Ovary (tissue), 9 donors: ENCODE data around the gene OLFM1. TPM values are rescaled to one million over a fixed set of nuclear protein-coding genes. Genes with fewer than 3 reads are reported as not detected.

ENCODE experiments used
- DNase-seq, 5 donors: peaks; one replicate each; pipeline ENCODE4 v3.0.0-alpha.2; 2019 to 2020
- H3K27ac ChIP-seq, 2 donors: fragments of 200-600 bp; one replicate each; pipeline versions ENCODE4 v1.5.1 to v1.8.0; 2019 to 2022
- H3K27me3 ChIP-seq: fragments of 200-600 bp; one replicate; pipeline ENCODE4 v1.8.0; 2022
- H3K36me3 ChIP-seq: fragments of 200-600 bp; sonication (generic); one replicate; pipeline ENCODE4 v1.5.1; 2019
- H3K4me1 ChIP-seq: one replicate; pipeline ENCODE4 v1.8.1; 2013; ENCODE audit warnings: mild to moderate bottlenecking, moderate library complexity; ENCODE audit not compliant: insufficient read depth
- H3K4me3 ChIP-seq: fragments of 200-600 bp; sonication (generic); one replicate; pipeline ENCODE4 v1.5.1; 2017
- H3K9me3 ChIP-seq, 2 donors: fragments of 200-600 bp in 1 of 2; sonication (generic) in 1 of 2; one replicate each; pipeline versions ENCODE4 v1.5.1 to v1.8.1; 2013 to 2019; ENCODE audit warnings: mild to moderate bottlenecking in 1 of 2, moderate library complexity in 1 of 2
- EP300 ChIP-seq: sonication (generic); formaldehyde crosslinking; IDR thresholded peaks from one replicate; pipeline ENCODE4 v1.6.1; 2017; ENCODE audit warnings: antibody characterized with exemption
- POLR2A ChIP-seq: fragments of 450-650 bp; IDR thresholded peaks from one replicate; pipeline ENCODE4 v1.6.1; 2017; ENCODE audit warnings: antibody characterized with exemption, mild to moderate bottlenecking, moderate library complexity
- WGBS, 3 donors: extraction: QIAGEN DNeasy Blood & Tissue Kit in 1 of 3; methylation state at CpG; one replicate each; pipeline versions ENCODE4 v1.1.5 to v1.1.7; 2013 to 2017; 5-methylcytosine and 5-hydroxymethylcytosine counted together
- intact Hi-C, 4 donors: fragments of 100-400 bp; cut with DNase I; formaldehyde crosslinking; loops; one replicate each; pipeline versions ENCODE4 v1.11.0 to v1.15.1; 2022 to 2023
- polyA plus RNA-seq, 2 donors: library from polyadenylated mRNA; stranded (reverse); fragments of 200-250 nt in 1 of 2; fragments of 350-450 nt in 1 of 2; fragmentation: Illumina TruSeq in 1 of 2; extraction: RNeasy Lipid Tissue Mini Kit (QIAGEN cat#74804) in 1 of 2; gene quantifications; one replicate each; pipeline ENCODE4 v1.2.3, GENCODE V29; 2013 to 2014
- total RNA-seq, 7 donors: library from RNA; depleted of rRNA in 2 of 7; stranded (reverse); fragments of >200 nt in 2 of 7; fragmentation: NEBNext Ultra II Directional in 3 of 7; extraction: Animal tissue kit (Norgen Biotek cat#: 25700) in 3 of 7; gene quantifications; one replicate each; pipeline versions ENCODE4 v1.1.0 to v1.2.4, GENCODE V29; 2016 to 2023
- TF ChIP-seq, protein P1 (sequence below), 3 donors: fragments of 450-650 bp in 2 of 3; fragments of 200-600 bp in 1 of 3; IDR thresholded peaks; one replicate each; pipeline versions ENCODE4 v1.5.1 to v1.8.0; 2016 to 2022; ENCODE audit warnings: antibody characterized with exemption in 3 of 3, mild to moderate bottlenecking in 1 of 3
- donor health status: DM: no; HTN: no; CAD: no; lungs with moderate emphysema.
- donor health status: DM: no; HTN: no; CAD: no.
- donor health status: Bipolar disorder and iron deficiency.
- donor health status: DM: yes; HTN: yes; CAD: no.
- donor health status: DM: no; HTN: no; CAD: no.
- donor health status: DM: yes; HTN: yes; CAD: no.

OLFM1 gene
- total and polyA plus RNA-seq, 9 donors: 6.5 to 40.0 (median 19.9) TPM

DNA sequence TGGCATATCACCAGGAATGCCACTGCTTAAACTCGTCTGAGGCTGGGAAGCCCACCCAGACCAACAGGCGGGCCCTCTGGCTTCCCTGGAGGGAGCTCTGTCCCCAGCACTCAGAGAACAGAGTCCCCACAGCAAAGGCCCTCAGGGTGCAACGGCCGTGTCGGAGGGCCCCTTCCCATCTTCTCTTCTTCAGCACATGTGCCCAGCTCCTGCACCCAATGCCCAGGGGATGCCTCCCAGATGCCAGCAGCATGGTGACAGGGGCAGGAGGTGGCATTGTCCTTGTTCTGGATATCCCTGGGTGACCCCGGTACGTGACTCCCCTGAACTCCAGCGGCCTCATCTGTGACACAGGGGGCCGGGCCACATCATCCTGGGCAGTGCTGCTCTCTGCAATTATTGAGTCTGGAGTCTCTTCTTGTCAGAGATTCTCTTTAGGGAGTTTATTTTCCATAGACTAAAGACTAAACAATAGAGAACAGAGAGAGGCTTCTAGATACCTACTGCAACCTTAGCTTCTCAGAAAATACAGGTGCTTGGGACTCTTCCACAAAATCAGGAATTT is 13.6 kb upstream of the OLFM1 start:
- 78 to 85% (median 80%) methylated on average over 9 of the region's 9 CpGs for WGBS, 3 donors
- DNase-seq: peak in 1 of 5 donors; percentile 9
- intact Hi-C loops: loop anchor here in 1 of 4 donors (10.0 kb wide), 1 partner anchor 59 kb away; no protein-coding TSS in a partner anchor
- Histone ChIP-seq H3K27me3 (no peaks in the 10 kb centered on the region), H3K4me3 (no peak overlapping the region), H3K27ac (no peak overlapping the region), H3K4me1 (no peaks in the 10 kb centered on the region), H3K36me3 (no peaks in the 10 kb centered on the region), H3K9me3 (no peaks in the 10 kb centered on the region)
- TF ChIP-seq, protein P1, sequence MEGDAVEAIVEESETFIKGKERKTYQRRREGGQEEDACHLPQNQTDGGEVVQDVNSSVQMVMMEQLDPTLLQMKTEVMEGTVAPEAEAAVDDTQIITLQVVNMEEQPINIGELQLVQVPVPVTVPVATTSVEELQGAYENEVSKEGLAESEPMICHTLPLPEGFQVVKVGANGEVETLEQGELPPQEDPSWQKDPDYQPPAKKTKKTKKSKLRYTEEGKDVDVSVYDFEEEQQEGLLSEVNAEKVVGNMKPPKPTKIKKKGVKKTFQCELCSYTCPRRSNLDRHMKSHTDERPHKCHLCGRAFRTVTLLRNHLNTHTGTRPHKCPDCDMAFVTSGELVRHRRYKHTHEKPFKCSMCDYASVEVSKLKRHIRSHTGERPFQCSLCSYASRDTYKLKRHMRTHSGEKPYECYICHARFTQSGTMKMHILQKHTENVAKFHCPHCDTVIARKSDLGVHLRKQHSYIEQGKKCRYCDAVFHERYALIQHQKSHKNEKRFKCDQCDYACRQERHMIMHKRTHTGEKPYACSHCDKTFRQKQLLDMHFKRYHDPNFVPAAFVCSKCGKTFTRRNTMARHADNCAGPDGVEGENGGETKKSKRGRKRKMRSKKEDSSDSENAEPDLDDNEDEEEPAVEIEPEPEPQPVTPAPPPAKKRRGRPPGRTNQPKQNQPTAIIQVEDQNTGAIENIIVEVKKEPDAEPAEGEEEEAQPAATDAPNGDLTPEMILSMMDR (IDR thresholded peaks at IDR 0.05): no peak

DNA sequence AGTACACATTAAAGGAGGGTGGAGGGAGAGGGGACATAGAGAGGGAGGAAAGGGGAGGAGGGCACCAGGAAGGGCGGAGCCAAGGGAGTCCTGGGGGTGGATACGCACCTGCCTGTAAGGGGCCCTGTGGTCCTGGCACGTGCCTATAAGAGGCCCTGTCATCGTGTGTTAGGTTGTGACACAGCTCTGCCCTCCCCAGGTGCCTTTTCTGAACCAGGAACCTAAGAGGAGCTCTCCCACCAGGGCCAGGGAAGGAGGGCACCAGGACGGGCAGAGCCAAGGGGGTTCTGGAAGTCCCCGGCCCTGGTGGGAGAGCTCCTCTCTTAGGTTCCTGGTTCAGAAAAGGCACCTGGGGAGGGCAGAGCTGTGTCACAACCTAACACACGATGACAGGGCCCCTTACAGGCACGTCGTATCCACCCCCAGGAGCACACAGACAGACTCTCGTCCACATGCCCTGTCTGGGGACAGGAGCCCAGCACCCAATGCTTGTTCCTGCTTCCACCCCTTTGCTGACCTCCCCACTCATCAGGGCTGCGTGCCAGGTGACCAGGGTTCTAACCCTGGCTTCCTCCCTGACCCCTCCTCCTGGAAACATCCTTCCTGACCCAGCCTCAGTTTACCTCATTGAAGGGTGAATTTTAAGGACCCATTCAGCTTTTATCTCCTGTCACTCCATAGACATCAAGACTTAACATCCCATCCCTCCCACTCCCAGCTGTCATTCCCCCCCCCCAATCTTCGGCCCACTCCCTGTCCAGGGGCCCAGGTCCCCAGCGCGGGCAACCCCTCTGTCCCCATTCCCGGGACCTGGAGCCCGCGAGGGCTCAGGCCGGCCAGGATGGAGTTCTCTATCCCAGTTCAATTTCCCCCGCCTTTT is 12.9 kb upstream of the OLFM1 start:
- 34 to 41% (median 36%) methylated on average over 19 of the region's 19 CpGs for WGBS, 3 donors
- peak overlapping the region; percentile 30 for H3K4me3 ChIP-seq
- H3K27me3 ChIP-seq: no peaks in the 10 kb centered on the region
- no peak for TF ChIP-seq EP300
- TF ChIP-seq, protein P1 (IDR thresholded peaks at IDR 0.05): no peak
- no peak for TF ChIP-seq POLR2A
- H3K9me3 ChIP-seq: no peaks in the 10 kb centered on the region
- intact Hi-C loops: loop anchor here in 1 of 4 donors (10.0 kb wide), 1 partner anchor 60 kb away; no protein-coding TSS in a partner anchor
- no peaks in the 10 kb centered on the region for H3K4me1 ChIP-seq
- H3K27ac ChIP-seq: no peak overlapping the region
- no peaks in the 10 kb centered on the region for H3K36me3 ChIP-seq
- DNase-seq: no peak

DNA sequence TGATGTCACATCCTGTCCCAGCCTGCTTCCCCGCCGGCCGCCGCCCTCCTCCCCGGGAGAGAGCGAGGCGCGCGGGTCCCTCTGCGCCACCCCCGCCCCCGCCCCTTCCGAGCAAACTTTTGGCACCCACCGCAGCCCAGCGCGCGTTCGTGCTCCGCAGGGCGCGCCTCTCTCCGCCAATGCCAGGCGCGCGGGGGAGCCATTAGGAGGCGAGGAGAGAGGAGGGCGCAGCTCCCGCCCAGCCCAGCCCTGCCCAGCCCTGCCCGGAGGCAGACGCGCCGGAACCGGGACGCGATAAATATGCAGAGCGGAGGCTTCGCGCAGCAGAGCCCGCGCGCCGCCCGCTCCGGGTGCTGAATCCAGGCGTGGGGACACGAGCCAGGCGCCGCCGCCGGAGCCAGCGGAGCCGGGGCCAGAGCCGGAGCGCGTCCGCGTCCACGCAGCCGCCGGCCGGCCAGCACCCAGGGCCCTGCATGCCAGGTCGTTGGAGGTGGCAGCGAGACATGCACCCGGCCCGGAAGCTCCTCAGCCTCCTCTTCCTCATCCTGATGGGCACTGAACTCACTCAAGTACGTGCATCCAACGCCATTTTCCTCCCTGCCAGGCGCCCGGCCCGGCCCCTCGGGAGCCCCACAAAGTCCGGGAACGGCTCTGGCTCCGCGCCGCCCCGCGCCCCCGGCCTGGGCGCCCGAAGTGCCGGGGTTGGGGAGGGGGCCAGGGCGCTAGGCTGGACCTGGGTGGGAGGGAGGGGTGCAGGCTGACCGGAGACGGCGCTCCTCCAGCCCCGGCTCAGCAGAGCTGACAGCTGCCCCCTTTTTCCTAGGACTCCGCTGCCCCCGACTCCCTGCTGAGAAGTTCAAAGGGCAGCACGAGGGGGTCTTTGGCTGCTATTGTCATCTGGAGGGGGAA is 12.0 kb upstream of the OLFM1 start:
- H3K27ac ChIP-seq: no peak overlapping the region
- peak; percentile 46 to 72 (median 62) for DNase-seq
- H3K9me3 ChIP-seq: no peaks in the 10 kb centered on the region
- TF ChIP-seq POLR2A (no peak), EP300 (no peak)
- TF ChIP-seq, protein P1 (IDR thresholded peaks at IDR 0.05): no peak
- WGBS, 3 donors: 1% methylated on average over 40 to 90 of the region's 90 CpGs
- H3K4me3 ChIP-seq: peak overlapping the region; percentile 30
- intact Hi-C loops: loop anchor here in 1 of 4 donors (10.0 kb wide), 1 partner anchor 61 kb away; no protein-coding TSS in a partner anchor
- no peaks in the 10 kb centered on the region for H3K27me3 ChIP-seq
- no peaks in the 10 kb centered on the region for H3K36me3 ChIP-seq
- no peaks in the 10 kb centered on the region for H3K4me1 ChIP-seq
